ENCODE measurements around the gene THBS2.
"Not testable (repeated sequence)": the region's sequence is repeated elsewhere in the genome, so short reads cannot be mapped to it uniquely, and the experiment has no call there.

Gene THBS2

GRCh38 chr6:169271158-169271876, 17.7 kb upstream of the THBS2 start:
- DNase-seq = no peak

- not testable (repeated sequence) for DNase-seq
Measured at GRCh38 chr6:169270077-169270380, 16.4 kb upstream of the THBS2 start.

GRCh38 chr6:169269180-169270076, 15.8 kb upstream of the THBS2 start:
- DNase-seq = no peak

- DNase-seq = no peak
Measured at GRCh38 chr6:169268276-169268675, 14.6 kb upstream of the THBS2 start.

GRCh38 chr6:169266746-169267591, 13.3 kb upstream of the THBS2 start:
- DNase-seq = no peak

GRCh38 chr6:169266261-169266660, 12.6 kb upstream of the THBS2 start:
- no peak for DNase-seq

GRCh38 chr6:169265486-169266131, 12.0 kb upstream of the THBS2 start:
- no peak for DNase-seq

GRCh38 chr6:169263836-169264608, 10.4 kb upstream of the THBS2 start:
- peak in 1 of 2 experiments; percentile 18 for DNase-seq

- no peak for DNase-seq
Measured at GRCh38 chr6:169263374-169263773, 9.7 kb upstream of the THBS2 start.

GRCh38 chr6:169262602-169263001, 9.0 kb upstream of the THBS2 start:
- not testable (repeated sequence) for DNase-seq

GRCh38 chr6:169256518-169256917, 2.9 kb upstream of the THBS2 start:
- no peak for DNase-seq

- no peak for DNase-seq
Measured at GRCh38 chr6:169256061-169256460, 2.4 kb upstream of the THBS2 start.

- no peak for DNase-seq
Measured at GRCh38 chr6:169255643-169256042, 2.0 kb upstream of the THBS2 start.

GRCh38 chr6:169254456-169255316, 1.0 kb upstream of the THBS2 start:
- DNase-seq = no peak

- no peak for DNase-seq
Measured at GRCh38 chr6:169252505-169253189, 999 bp downstream of the THBS2 start.

- no peak for DNase-seq
Measured at GRCh38 chr6:169251822-169252504, 1.7 kb downstream of the THBS2 start.

GRCh38 chr6:169251371-169251802, 2.3 kb downstream of the THBS2 start:
- DNase-seq = no peak

GRCh38 chr6:169250660-169251059, 3.0 kb downstream of the THBS2 start:
- no peak for DNase-seq

- no peak for DNase-seq
Measured at GRCh38 chr6:169249057-169249456, 4.6 kb downstream of the THBS2 start.

GRCh38 chr6:169248521-169248971, 5.1 kb downstream of the THBS2 start:
- no peak for DNase-seq
